Measurements from ENCODE around the gene SINHCAF. TPM values are rescaled to one million over a fixed set of nuclear protein-coding genes. Genes with fewer than 3 reads are reported as not detected.

The SINHCAF gene
- total RNA-seq, 1 experiment from 2014 or later = 68.8 TPM

GRCh38 chr12:31265722-31266121 lies 60.2 kb downstream of the SINHCAF start:
- ATAC-seq = peak; percentile 63; the same call in 1 of the 2 replicates
- ChIA-PET POLR2A (no interaction called here), CTCF (no interaction called here)
- Histone ChIP-seq H3K9me3 (ENCODE audit: control insufficient read depth, insufficient read depth, low read depth, low read length) (no peaks in the 10 kb centered on the region), H3K36me3 (ENCODE audit: control insufficient read depth, insufficient read depth, low read length) (no peaks in the 10 kb centered on the region), H3K4me1 (ENCODE audit: control insufficient read depth, insufficient read depth, low read length) (no peaks in the 10 kb centered on the region), H3K4me3 (ENCODE audit: low read depth in 2 of 2, low read length in 2 of 2) (no peak overlapping the region), H3K27ac (ENCODE audit: low read length) (no peak overlapping the region), H3K27me3 (ENCODE audit: control insufficient read depth, insufficient read depth, low read length) (no peaks in the 10 kb centered on the region)
- in situ Hi-C loops (cut with HindIII; ENCODE audit: low pct_unique_long_range_greater_than_20kb, low sequenced_read_pairs) (no loop called here), intact Hi-C loops (cut with micrococcal nuclease; ENCODE audit: unreplicated experiment) (no loop called here)
- TF ChIP-seq POLR2AphosphoS5 (IDR thresholded peaks at IDR 0.05; ENCODE audit: low read depth, low read length) (no peak), CTCF (IDR thresholded peaks at IDR 0.05) (no peak), TCF7L2 (IDR thresholded peaks at IDR 0.05; ENCODE audit: low read depth, low read length) (no peak), SIN3A (IDR thresholded peaks at IDR 0.05; ENCODE audit: borderline replicate concordance, insufficient read depth, low read depth, low read length) (no peak), REST (IDR thresholded peaks at IDR 0.05; ENCODE audit: insufficient read depth in 1 of 2, low read depth in 2 of 2, low read length in 1 of 2) (no peak)
- no TSS peak for BruUV-seq (replicated peaks)
- DNase-seq (ENCODE audit: low read depth, low spot score) = no peak

- intact Hi-C loops (cut with micrococcal nuclease; ENCODE audit: unreplicated experiment) = no loop called here
- no peaks in the 10 kb centered on the region for H3K36me3 ChIP-seq (ENCODE audit: control insufficient read depth, insufficient read depth, low read length)
- ChIA-PET CTCF (no interaction called here), POLR2A (no interaction called here)
- in situ Hi-C loops (cut with HindIII; ENCODE audit: low pct_unique_long_range_greater_than_20kb, low sequenced_read_pairs) = no loop called here
- ATAC-seq (no peak), DNase-seq (ENCODE audit: low read depth, low spot score) (no peak)
- H3K27ac ChIP-seq (ENCODE audit: low read length) = no peak overlapping the region
- BruUV-seq (replicated peaks) = no TSS peak
- TF ChIP-seq CTCF (IDR thresholded peaks at IDR 0.05) (no peak), POLR2AphosphoS5 (IDR thresholded peaks at IDR 0.05; ENCODE audit: low read depth, low read length) (no peak), REST (IDR thresholded peaks at IDR 0.05; ENCODE audit: insufficient read depth in 1 of 2, low read depth in 2 of 2, low read length in 1 of 2) (no peak), TCF7L2 (IDR thresholded peaks at IDR 0.05; ENCODE audit: low read depth, low read length) (no peak), SIN3A (IDR thresholded peaks at IDR 0.05; ENCODE audit: borderline replicate concordance, insufficient read depth, low read depth, low read length) (no peak)
- H3K4me3 ChIP-seq (ENCODE audit: low read depth in 2 of 2, low read length in 2 of 2) = no peak overlapping the region
- H3K4me1 ChIP-seq (ENCODE audit: control insufficient read depth, insufficient read depth, low read length) = no peaks in the 10 kb centered on the region
- H3K27me3 ChIP-seq (ENCODE audit: control insufficient read depth, insufficient read depth, low read length) = no peaks in the 10 kb centered on the region
- H3K9me3 ChIP-seq (ENCODE audit: control insufficient read depth, insufficient read depth, low read depth, low read length) = no peaks in the 10 kb centered on the region
These were observed 62.3 kb downstream of the SINHCAF start for GRCh38 chr12:31263661-31264060.

Measured in Panc1 (cell line).